ENCODE data around the gene UNC5A.

UNC5A gene

GRCh38 chr5:176830995-176831423, 20.6 kb downstream of the UNC5A start:
- Histone ChIP-seq H3K27me3 (ENCODE audit: insufficient read depth, insufficient read length) (peaks cover 29% of the 10 kb centered on the region), H3K36me3 (ENCODE audit: insufficient read depth, insufficient read length, low read length) (no peaks in the 10 kb centered on the region), H3K9ac (ENCODE audit: insufficient read length, low read depth) (no peak overlapping the region), H3K4me1 (ENCODE audit: insufficient read depth, insufficient read length) (peaks cover 7% of the 10 kb centered on the region), H3K9me3 (ENCODE audit: insufficient read depth, low read length) (no peaks in the 10 kb centered on the region), H3K4me3 (ENCODE audit: insufficient read length, low read depth) (no peak overlapping the region)
- DNase-seq (ENCODE audit: low read depth, low spot score): no peak
- no peak for TF ChIP-seq SUZ12 (IDR thresholded peaks at IDR 0.05; ENCODE audit: extremely low read depth, insufficient read depth, insufficient read length)
- no peak for TF ChIP-seq ZNF274 (IDR thresholded peaks at IDR 0.05; ENCODE audit: low read depth, low read length)
- no peak for TF ChIP-seq YY1 (IDR thresholded peaks at IDR 0.05; ENCODE audit: insufficient read depth, insufficient read length)

DNA sequence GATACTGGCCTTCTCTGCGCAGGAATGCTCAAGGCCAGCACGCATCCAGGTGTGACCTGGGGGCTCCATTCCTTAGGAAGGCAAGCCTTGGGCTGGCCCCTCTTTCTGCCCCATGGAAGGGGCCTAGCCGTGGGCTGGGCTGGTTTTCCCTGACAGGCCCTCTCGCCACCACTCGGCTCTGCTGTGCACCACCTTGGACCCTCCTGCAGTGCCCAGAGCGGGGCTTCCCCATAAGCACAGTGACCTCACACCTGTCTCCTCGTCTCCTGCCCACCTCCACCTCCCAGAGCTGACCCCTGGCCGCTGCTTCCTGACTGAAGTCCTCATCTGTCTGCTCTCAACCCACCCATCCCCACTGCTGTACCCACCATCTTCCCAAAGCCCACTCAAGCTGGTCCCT, 21.1 kb downstream of the UNC5A start:
- Histone ChIP-seq H3K9me3 (ENCODE audit: insufficient read depth, low read length) (no peaks in the 10 kb centered on the region), H3K36me3 (ENCODE audit: insufficient read depth, insufficient read length, low read length) (no peaks in the 10 kb centered on the region), H3K4me3 (ENCODE audit: insufficient read length, low read depth) (no peak overlapping the region), H3K4me1 (ENCODE audit: insufficient read depth, insufficient read length) (peaks cover 7% of the 10 kb centered on the region), H3K27me3 (ENCODE audit: insufficient read depth, insufficient read length) (peaks cover 32% of the 10 kb centered on the region), H3K9ac (ENCODE audit: insufficient read length, low read depth) (no peak overlapping the region)
- no peak for TF ChIP-seq YY1 (IDR thresholded peaks at IDR 0.05; ENCODE audit: insufficient read depth, insufficient read length)
- no peak for TF ChIP-seq ZNF274 (IDR thresholded peaks at IDR 0.05; ENCODE audit: low read depth, low read length)
- TF ChIP-seq SUZ12 (IDR thresholded peaks at IDR 0.05; ENCODE audit: extremely low read depth, insufficient read depth, insufficient read length): no peak
- DNase-seq (ENCODE audit: low read depth, low spot score): no peak

DNA sequence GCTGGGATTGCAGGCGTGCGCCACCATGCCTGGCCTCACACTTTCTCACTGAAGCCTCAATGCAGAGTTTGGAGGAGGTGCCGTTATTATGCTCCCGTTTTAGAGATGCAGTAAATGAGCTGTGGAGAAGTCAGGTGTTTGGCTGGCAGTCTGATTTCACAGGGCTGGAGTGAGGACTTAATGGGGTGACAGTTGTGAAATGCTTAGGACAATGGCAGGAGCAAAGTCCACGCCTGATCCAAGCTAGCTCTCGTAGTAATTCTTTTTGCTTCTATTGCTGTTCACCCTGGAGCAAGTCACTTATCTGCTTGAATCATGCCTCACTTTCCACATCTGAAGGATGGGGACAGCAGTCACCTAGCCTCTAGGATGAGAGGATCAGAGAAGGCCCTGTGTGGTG, 21.8 kb downstream of the UNC5A start:
- TF ChIP-seq YY1 (IDR thresholded peaks at IDR 0.05; ENCODE audit: insufficient read depth, insufficient read length) (no peak), ZNF274 (IDR thresholded peaks at IDR 0.05; ENCODE audit: low read depth, low read length) (no peak), SUZ12 (IDR thresholded peaks at IDR 0.05; ENCODE audit: extremely low read depth, insufficient read depth, insufficient read length) (no peak)
- H3K9me3 ChIP-seq (ENCODE audit: insufficient read depth, low read length): no peaks in the 10 kb centered on the region
- peaks cover 7% of the 10 kb centered on the region for H3K4me1 ChIP-seq (ENCODE audit: insufficient read depth, insufficient read length)
- DNase-seq (ENCODE audit: low read depth, low spot score): no peak
- peaks cover 39% of the 10 kb centered on the region for H3K27me3 ChIP-seq (ENCODE audit: insufficient read depth, insufficient read length)
- H3K36me3 ChIP-seq (ENCODE audit: insufficient read depth, insufficient read length, low read length): no peaks in the 10 kb centered on the region
- no peak overlapping the region for H3K4me3 ChIP-seq (ENCODE audit: insufficient read length, low read depth)
- H3K9ac ChIP-seq (ENCODE audit: insufficient read length, low read depth): no peak overlapping the region

GRCh38 chr5:176833286-176833685, 22.9 kb downstream of the UNC5A start:
- no peak for DNase-seq (ENCODE audit: low read depth, low spot score)
- Histone ChIP-seq H3K9ac (ENCODE audit: insufficient read length, low read depth) (no peak overlapping the region), H3K4me1 (ENCODE audit: insufficient read depth, insufficient read length) (peaks cover 7% of the 10 kb centered on the region), H3K9me3 (ENCODE audit: insufficient read depth, low read length) (no peaks in the 10 kb centered on the region), H3K36me3 (ENCODE audit: insufficient read depth, insufficient read length, low read length) (no peaks in the 10 kb centered on the region), H3K4me3 (ENCODE audit: insufficient read length, low read depth) (no peak overlapping the region), H3K27me3 (ENCODE audit: insufficient read depth, insufficient read length) (peaks cover 50% of the 10 kb centered on the region)
- TF ChIP-seq YY1 (IDR thresholded peaks at IDR 0.05; ENCODE audit: insufficient read depth, insufficient read length) (no peak), SUZ12 (IDR thresholded peaks at IDR 0.05; ENCODE audit: extremely low read depth, insufficient read depth, insufficient read length) (no peak), ZNF274 (IDR thresholded peaks at IDR 0.05; ENCODE audit: low read depth, low read length) (no peak)

DNA sequence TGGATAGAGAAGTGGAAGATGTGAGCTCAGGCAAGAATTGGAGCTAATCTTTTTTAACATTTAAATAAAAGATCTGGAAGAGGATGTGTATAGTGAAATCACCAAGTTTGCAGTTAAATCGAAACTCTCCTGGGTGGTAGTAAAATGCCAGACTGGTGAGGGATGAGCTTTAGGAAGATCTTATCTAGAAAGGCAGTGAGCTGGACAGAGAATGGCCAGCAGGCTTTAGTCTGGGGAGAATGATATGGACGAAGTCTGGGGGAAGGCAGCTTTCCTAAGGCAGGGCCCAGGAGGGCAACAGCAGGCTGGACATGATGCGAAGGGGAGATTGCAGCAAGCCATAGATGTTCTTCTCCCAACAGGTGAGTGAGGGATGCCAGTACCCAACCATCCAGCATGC, 25.6 kb downstream of the UNC5A start:
- TF ChIP-seq SUZ12 (IDR thresholded peaks at IDR 0.05; ENCODE audit: extremely low read depth, insufficient read depth, insufficient read length) (no peak), YY1 (IDR thresholded peaks at IDR 0.05; ENCODE audit: insufficient read depth, insufficient read length) (no peak), ZNF274 (IDR thresholded peaks at IDR 0.05; ENCODE audit: low read depth, low read length) (no peak)
- peaks cover 69% of the 10 kb centered on the region for H3K27me3 ChIP-seq (ENCODE audit: insufficient read depth, insufficient read length)
- H3K4me3 ChIP-seq (ENCODE audit: insufficient read length, low read depth): no peak overlapping the region

GRCh38 chr5:176836811-176837706, 26.7 kb downstream of the UNC5A start:
- Histone ChIP-seq H3K9ac (ENCODE audit: insufficient read length, low read depth) (no peak overlapping the region), H3K27me3 (ENCODE audit: insufficient read depth, insufficient read length) (peaks cover 71% of the 10 kb centered on the region), H3K4me3 (ENCODE audit: insufficient read length, low read depth) (no peak overlapping the region), H3K4me1 (ENCODE audit: insufficient read depth, insufficient read length) (no peaks in the 10 kb centered on the region), H3K9me3 (ENCODE audit: insufficient read depth, low read length) (no peaks in the 10 kb centered on the region), H3K36me3 (ENCODE audit: insufficient read depth, insufficient read length, low read length) (no peaks in the 10 kb centered on the region)
- no peak for TF ChIP-seq ZNF274 (IDR thresholded peaks at IDR 0.05; ENCODE audit: low read depth, low read length)
- no peak for TF ChIP-seq YY1 (IDR thresholded peaks at IDR 0.05; ENCODE audit: insufficient read depth, insufficient read length)
- no peak for TF ChIP-seq SUZ12 (IDR thresholded peaks at IDR 0.05; ENCODE audit: extremely low read depth, insufficient read depth, insufficient read length)
- no peak for DNase-seq (ENCODE audit: low read depth, low spot score)

More for the DNA sequence above, 25.6 kb downstream of the UNC5A start:
- Histone ChIP-seq H3K36me3 (ENCODE audit: insufficient read depth, insufficient read length, low read length) (no peaks in the 10 kb centered on the region), H3K9me3 (ENCODE audit: insufficient read depth, low read length) (no peaks in the 10 kb centered on the region), H3K9ac (ENCODE audit: insufficient read length, low read depth) (no peak overlapping the region), H3K4me1 (ENCODE audit: insufficient read depth, insufficient read length) (peaks cover 2% of the 10 kb centered on the region)
- no peak for DNase-seq (ENCODE audit: low read depth, low spot score)

GRCh38 chr5:176837707-176838115, 27.4 kb downstream of the UNC5A start:
- H3K9ac ChIP-seq (ENCODE audit: insufficient read length, low read depth): no peak overlapping the region
- no peak for TF ChIP-seq YY1 (IDR thresholded peaks at IDR 0.05; ENCODE audit: insufficient read depth, insufficient read length)
- no peak for TF ChIP-seq SUZ12 (IDR thresholded peaks at IDR 0.05; ENCODE audit: extremely low read depth, insufficient read depth, insufficient read length)
- TF ChIP-seq ZNF274 (IDR thresholded peaks at IDR 0.05; ENCODE audit: low read depth, low read length): no peak
- no peak overlapping the region for H3K4me3 ChIP-seq (ENCODE audit: insufficient read length, low read depth)
- DNase-seq (ENCODE audit: low read depth, low spot score): peak; percentile 78
- no peaks in the 10 kb centered on the region for H3K9me3 ChIP-seq (ENCODE audit: insufficient read depth, low read length)
- peaks cover 65% of the 10 kb centered on the region for H3K27me3 ChIP-seq (ENCODE audit: insufficient read depth, insufficient read length)
- H3K4me1 ChIP-seq (ENCODE audit: insufficient read depth, insufficient read length): no peaks in the 10 kb centered on the region
- H3K36me3 ChIP-seq (ENCODE audit: insufficient read depth, insufficient read length, low read length): no peaks in the 10 kb centered on the region
